ENCODE measurements around the gene TFF2. TPM values are rescaled to one million over a fixed set of nuclear protein-coding genes. Genes with fewer than 3 reads are reported as not detected.

TFF2 gene
- total RNA-seq, 1 donor, result not detected

DNA sequence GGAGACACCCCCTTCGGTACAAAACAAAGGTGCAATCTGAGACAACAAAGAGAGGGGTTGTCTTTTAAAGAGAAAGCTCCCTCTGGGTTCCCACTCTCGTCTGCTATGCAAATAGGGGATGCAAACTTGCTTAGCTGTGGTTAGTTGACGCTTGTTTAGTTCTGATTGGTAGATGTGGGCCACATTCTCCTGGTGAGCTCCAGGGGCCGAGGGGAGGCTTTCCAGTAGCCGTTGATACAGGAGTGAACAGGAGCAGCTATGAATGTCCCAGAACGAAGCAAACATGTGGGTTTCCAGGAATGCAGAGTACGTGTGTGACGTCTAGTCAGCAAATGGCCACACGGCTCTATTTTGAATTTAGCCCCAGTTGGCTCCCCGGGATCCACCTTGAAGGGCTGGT lies 14.7 kb downstream of the TFF2 start:
- H3K9me3 ChIP-seq (ENCODE audit: low read depth, low read length), result no peaks in the 10 kb centered on the region
- H3K27me3 ChIP-seq (ENCODE audit: insufficient read depth, low read length), result no peaks in the 10 kb centered on the region
- H3K4me3 ChIP-seq (ENCODE audit: low read length), result no peak overlapping the region
- H3K4me1 ChIP-seq (ENCODE audit: insufficient read depth, low read length), result peaks cover 10% of the 10 kb centered on the region

- H3K9me3 ChIP-seq (ENCODE audit: low read depth, low read length), result no peaks in the 10 kb centered on the region
- no peak overlapping the region for H3K4me3 ChIP-seq (ENCODE audit: low read length)
- peaks cover 1% of the 10 kb centered on the region for H3K4me1 ChIP-seq (ENCODE audit: insufficient read depth, low read length)
Observed at GRCh38 chr21:42332557-42333317, 18.1 kb downstream of the TFF2 start.

GRCh38 chr21:42331660-42332059 lies 19.1 kb downstream of the TFF2 start:
- H3K4me3 ChIP-seq (ENCODE audit: low read length), result no peak overlapping the region
- no peaks in the 10 kb centered on the region for H3K27me3 ChIP-seq (ENCODE audit: insufficient read depth, low read length)
- no peaks in the 10 kb centered on the region for H3K9me3 ChIP-seq (ENCODE audit: low read depth, low read length)
- H3K4me1 ChIP-seq (ENCODE audit: insufficient read depth, low read length), result no peaks in the 10 kb centered on the region

More at GRCh38 chr21:42332557-42333317, 18.1 kb downstream of the TFF2 start:
- no peaks in the 10 kb centered on the region for H3K27me3 ChIP-seq (ENCODE audit: insufficient read depth, low read length)

DNA sequence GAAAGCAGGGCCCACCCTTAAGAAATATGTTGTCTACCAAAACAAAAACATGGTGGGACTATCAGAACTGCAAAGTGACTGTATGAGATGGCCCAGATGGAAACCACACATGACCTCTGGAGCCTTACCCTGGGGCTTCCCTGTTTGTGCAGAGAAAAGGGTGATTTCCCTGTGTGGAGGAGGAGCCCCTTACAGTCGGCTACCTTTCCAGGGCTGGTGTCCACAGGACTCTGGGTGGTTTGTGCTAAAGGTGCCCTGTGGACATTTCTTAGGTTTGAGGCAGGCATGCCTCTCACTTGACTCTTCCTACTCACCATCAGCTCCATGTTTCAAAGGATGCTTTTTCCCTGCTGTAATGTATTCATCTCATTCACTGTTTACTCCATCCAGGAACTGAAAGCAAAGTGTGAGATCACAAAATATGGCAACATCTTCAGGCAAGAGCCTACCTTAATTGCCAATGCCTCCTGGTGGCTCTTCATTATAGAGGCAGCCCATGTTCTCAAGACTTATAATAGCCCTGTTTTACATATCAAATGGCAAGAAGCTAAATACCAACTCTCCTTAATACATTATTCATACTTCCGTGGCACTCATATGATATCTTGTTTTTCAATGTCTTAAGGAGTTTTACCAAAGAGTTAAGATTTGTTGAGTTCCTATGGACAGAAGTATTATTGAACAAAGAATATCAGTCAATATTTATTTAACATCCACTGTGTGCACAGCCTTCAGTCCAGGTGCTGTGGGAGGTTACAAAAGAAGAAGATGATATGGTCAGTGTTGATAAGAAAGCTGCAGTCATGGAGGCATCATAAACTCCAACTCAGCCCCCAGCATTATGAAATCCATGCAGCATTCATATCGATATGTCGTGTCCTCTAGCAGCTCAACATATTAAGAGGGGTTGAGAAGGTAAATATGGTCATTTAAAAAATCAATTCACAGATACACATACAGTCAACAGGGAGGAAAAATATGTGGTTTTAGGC lies 20.1 kb downstream of the TFF2 start:
- Histone ChIP-seq H3K9me3 (ENCODE audit: low read depth, low read length) (no peaks in the 10 kb centered on the region), H3K27me3 (ENCODE audit: insufficient read depth, low read length) (no peaks in the 10 kb centered on the region), H3K4me1 (ENCODE audit: insufficient read depth, low read length) (no peaks in the 10 kb centered on the region), H3K4me3 (ENCODE audit: low read length) (no peak overlapping the region)

DNA sequence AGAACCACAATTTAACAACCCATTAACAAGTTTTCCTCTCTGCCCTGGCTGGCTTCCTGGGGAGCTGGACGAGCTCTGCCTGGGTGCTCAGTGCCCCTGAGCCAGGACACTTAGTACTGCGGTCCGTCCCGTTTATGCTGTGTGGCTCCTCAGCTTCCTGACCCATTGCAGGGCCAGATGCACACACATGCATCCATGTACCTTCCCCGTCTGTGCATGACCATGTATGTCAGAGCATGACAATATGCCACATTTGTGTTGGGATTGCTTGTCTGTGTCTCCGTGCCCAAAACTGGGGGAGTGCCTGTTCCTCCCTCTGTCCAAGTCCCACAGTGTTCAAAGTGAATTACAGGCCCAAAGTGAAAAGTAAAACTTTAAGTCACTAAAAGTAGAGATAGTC lies 25.9 kb downstream of the TFF2 start:
- Histone ChIP-seq H3K4me1 (ENCODE audit: insufficient read depth, low read length) (peaks cover 5% of the 10 kb centered on the region), H3K27me3 (ENCODE audit: insufficient read depth, low read length) (no peaks in the 10 kb centered on the region), H3K4me3 (ENCODE audit: low read length) (no peak overlapping the region), H3K9me3 (ENCODE audit: low read depth, low read length) (no peaks in the 10 kb centered on the region)

DNA sequence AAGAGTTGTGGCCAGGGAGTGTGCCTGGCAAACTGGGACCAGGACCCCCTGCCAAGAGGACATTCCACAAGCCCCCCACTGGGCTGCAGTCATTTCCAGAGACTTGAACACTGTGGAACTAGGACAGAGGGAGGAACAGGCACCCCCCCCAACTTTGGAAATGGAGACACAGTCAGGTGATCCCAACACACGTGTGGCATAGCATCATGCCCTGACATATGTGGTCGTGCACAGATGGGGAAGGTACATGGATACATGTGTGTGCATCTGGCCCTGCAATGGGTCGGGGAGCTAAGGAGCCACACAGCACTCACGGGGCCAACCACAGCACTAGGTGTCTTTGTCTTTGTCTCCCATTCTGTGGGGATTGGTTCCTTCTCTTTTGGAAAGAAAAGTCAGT lies 28.9 kb downstream of the TFF2 start:
- no peaks in the 10 kb centered on the region for H3K27me3 ChIP-seq (ENCODE audit: insufficient read depth, low read length)
- H3K9me3 ChIP-seq (ENCODE audit: low read depth, low read length), result no peaks in the 10 kb centered on the region
- peaks cover 21% of the 10 kb centered on the region for H3K4me1 ChIP-seq (ENCODE audit: insufficient read depth, low read length)
- H3K4me3 ChIP-seq (ENCODE audit: low read length), result no peak overlapping the region

DNA sequence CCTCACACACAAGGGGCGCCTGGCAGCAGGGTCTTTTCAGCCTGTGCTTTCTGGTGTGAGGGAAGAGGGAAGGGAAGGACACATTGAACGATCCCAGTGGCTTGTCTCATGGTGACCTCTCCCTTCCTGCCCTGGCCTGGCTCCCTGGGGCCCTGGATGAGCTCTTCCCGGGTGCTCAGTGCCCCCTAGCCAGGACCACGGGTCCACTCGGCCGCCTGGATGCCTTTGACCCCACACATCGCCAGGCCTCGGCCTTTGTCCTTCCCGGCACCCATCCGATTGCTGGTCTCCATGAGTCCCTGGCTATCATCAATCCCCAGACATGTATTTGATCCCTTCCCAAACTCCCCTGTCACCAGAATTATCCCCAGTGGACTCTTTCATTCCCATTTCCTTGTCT lies 29.6 kb downstream of the TFF2 start:
- no peaks in the 10 kb centered on the region for H3K27me3 ChIP-seq (ENCODE audit: insufficient read depth, low read length)
- no peak overlapping the region for H3K4me3 ChIP-seq (ENCODE audit: low read length)
- no peaks in the 10 kb centered on the region for H3K9me3 ChIP-seq (ENCODE audit: low read depth, low read length)
- peaks cover 21% of the 10 kb centered on the region for H3K4me1 ChIP-seq (ENCODE audit: insufficient read depth, low read length)

DNA sequence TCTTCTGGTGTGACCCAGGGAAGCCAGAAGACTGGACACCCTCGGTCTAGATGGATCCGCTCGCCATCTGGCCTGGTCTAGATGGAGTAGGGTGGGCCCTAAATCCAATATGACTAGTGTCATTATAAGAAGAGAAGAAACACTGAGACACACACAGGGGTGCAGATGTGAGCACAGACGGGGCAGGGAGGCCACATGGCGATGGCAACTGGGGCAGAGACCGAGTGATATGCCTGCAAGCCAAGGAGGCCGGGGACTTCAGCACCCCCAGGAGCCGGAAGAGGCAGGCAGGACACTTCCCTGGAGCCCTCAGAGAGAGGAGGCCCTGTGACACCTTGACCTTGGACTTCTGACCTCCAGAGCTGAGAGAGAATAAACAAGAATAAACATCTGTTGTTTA lies 30.0 kb downstream of the TFF2 start:
- H3K4me3 ChIP-seq (ENCODE audit: low read length), result no peak overlapping the region
- H3K9me3 ChIP-seq (ENCODE audit: low read depth, low read length), result no peaks in the 10 kb centered on the region
- no peaks in the 10 kb centered on the region for H3K27me3 ChIP-seq (ENCODE audit: insufficient read depth, low read length)
- H3K4me1 ChIP-seq (ENCODE audit: insufficient read depth, low read length), result peaks cover 21% of the 10 kb centered on the region

DNA sequence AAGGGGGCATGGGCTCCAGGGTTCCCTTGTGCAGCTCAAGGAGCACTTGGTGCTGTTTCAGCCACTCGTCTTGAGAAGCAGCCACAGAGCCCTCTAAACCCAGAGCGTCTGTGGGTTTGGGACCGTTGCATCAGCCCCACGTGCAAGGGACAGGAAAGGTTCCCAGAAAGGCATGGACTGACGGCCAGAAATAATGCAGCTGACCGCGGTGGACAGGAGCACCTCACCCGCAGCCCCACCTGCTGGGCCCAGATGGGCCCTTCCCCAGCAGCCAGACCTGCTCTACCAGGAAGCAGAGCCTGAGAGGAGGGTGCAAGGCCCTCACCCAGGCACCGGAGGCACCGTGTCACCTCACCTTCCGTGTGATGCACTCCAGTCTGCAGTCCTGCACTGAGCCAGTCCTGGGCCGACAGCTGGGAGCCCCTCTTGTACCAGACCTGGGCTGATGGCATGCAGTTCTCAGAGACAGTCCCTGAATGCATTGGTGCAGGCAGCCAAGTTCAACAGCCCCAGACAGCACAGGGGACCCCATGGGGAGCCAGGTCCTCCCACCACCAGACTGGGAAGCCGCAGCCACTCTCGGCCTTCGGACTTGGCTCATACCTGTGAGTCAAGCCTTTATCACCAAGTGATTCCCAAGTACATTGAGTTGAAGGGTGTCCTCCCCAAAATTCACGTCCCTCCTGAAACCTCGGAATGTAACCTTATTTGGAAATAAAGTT lies 30.8 kb downstream of the TFF2 start:
- peaks cover 21% of the 10 kb centered on the region for H3K4me1 ChIP-seq (ENCODE audit: insufficient read depth, low read length)
- H3K27me3 ChIP-seq (ENCODE audit: insufficient read depth, low read length), result no peaks in the 10 kb centered on the region
- H3K9me3 ChIP-seq (ENCODE audit: low read depth, low read length), result no peaks in the 10 kb centered on the region
- H3K4me3 ChIP-seq (ENCODE audit: low read length), result no peak overlapping the region

DNA sequence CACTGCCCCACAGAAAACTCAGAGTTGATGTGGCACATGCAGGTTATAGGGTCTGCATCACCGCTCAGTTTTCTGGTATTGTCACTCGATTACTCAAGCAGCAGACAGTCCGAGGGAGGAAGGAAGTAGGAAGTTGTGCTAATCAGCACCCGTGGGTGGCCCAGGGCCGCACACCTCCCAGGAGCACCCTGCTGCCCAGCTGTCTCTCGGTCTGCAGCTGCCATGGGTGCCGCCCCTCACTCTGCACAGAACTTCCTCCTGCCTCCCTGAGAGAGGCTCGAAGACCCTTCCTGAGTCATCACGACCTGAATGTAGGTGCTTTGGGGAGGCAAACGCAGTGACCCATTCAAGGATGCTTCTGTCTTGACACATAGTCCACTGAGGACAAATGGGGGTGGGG lies 31.4 kb downstream of the TFF2 start:
- Histone ChIP-seq H3K4me3 (ENCODE audit: low read length) (no peak overlapping the region), H3K9me3 (ENCODE audit: low read depth, low read length) (no peaks in the 10 kb centered on the region), H3K27me3 (ENCODE audit: insufficient read depth, low read length) (no peaks in the 10 kb centered on the region)

GRCh38 chr21:42317826-42318746 lies 32.7 kb downstream of the TFF2 start:
- Histone ChIP-seq H3K4me3 (ENCODE audit: low read length) (no peak overlapping the region), H3K27me3 (ENCODE audit: insufficient read depth, low read length) (no peaks in the 10 kb centered on the region), H3K9me3 (ENCODE audit: low read depth, low read length) (no peaks in the 10 kb centered on the region), H3K4me1 (ENCODE audit: insufficient read depth, low read length) (peaks cover 21% of the 10 kb centered on the region)

More for the DNA sequence above, 31.4 kb downstream of the TFF2 start:
- peaks cover 21% of the 10 kb centered on the region for H3K4me1 ChIP-seq (ENCODE audit: insufficient read depth, low read length)

GRCh38 chr21:42317341-42317741 lies 33.5 kb downstream of the TFF2 start:
- Histone ChIP-seq H3K27me3 (ENCODE audit: insufficient read depth, low read length) (no peaks in the 10 kb centered on the region), H3K4me3 (ENCODE audit: low read length) (no peak overlapping the region), H3K4me1 (ENCODE audit: insufficient read depth, low read length) (peaks cover 21% of the 10 kb centered on the region), H3K9me3 (ENCODE audit: low read depth, low read length) (no peaks in the 10 kb centered on the region)

GRCh38 chr21:42316891-42317290 lies 33.9 kb downstream of the TFF2 start:
- Histone ChIP-seq H3K4me3 (ENCODE audit: low read length) (no peak overlapping the region), H3K27me3 (ENCODE audit: insufficient read depth, low read length) (no peaks in the 10 kb centered on the region), H3K9me3 (ENCODE audit: low read depth, low read length) (no peaks in the 10 kb centered on the region), H3K4me1 (ENCODE audit: insufficient read depth, low read length) (peaks cover 21% of the 10 kb centered on the region)

GRCh38 chr21:42315296-42315891 lies 35.4 kb downstream of the TFF2 start, which contains the start of gene TFF3:
TSS of gene TFF3 (minus strand) at chr21:42315409. CDS start at chr21:42315374, 35 bp downstream.
- Histone ChIP-seq H3K27me3 (ENCODE audit: insufficient read depth, low read length) (no peaks in the 10 kb centered on the region), H3K4me3 (ENCODE audit: low read length) (no peak within 1 kb of the TSS), H3K4me1 (ENCODE audit: insufficient read depth, low read length) (peaks cover 21% of the 10 kb centered on the region), H3K9me3 (ENCODE audit: low read depth, low read length) (no peaks in the 10 kb centered on the region)
